GM19238 (cell line): ENCODE data around the gene PLEKHM1.
A peak's percentile ranks its signal among the peaks of the same experiment; 100 is the strongest.

ENCODE experiments used
- DNase-seq: peaks from one replicate; pipeline ENCODE4 v3.0.0; 2011; ENCODE audit warnings: low spot score; ENCODE audit not compliant: insufficient read length

Gene PLEKHM1

GRCh38 chr17:45441526-45442310 lies 48.8 kb downstream of the PLEKHM1 start:
- no peak for DNase-seq

- DNase-seq = peak; percentile 82
These were observed 49.5 kb downstream of the PLEKHM1 start for GRCh38 chr17:45440839-45441515.

DNA sequence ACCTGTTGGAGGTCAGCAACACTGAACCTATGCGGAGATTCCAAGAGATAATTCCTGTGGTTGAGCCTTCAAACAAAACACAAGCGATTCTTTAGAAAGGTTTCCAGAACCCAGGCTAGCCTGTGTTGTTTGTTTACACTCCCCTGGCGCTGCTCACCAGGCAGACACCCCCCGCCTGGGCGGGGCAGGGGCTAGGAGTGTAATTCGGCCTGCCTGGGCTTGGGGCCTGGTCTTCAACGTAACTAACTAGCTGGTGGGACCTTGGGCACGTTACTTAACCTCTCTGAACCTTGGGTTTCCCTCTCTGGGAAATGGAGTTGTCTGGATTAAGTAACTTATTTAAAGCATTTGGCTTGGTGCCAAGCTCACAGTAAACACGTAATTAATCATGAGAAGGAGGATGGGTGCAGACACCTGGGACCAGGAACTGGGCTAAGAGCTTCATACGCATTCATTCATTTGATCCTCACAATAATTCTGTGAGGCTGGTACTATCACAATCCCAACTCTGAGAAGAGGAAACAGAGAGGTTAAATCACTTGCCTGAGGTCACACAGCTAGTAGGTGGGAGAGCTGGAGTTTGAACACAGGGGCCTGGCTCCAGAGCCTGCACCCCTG lies 50.3 kb downstream of the PLEKHM1 start:
- DNase-seq = no peak

DNA sequence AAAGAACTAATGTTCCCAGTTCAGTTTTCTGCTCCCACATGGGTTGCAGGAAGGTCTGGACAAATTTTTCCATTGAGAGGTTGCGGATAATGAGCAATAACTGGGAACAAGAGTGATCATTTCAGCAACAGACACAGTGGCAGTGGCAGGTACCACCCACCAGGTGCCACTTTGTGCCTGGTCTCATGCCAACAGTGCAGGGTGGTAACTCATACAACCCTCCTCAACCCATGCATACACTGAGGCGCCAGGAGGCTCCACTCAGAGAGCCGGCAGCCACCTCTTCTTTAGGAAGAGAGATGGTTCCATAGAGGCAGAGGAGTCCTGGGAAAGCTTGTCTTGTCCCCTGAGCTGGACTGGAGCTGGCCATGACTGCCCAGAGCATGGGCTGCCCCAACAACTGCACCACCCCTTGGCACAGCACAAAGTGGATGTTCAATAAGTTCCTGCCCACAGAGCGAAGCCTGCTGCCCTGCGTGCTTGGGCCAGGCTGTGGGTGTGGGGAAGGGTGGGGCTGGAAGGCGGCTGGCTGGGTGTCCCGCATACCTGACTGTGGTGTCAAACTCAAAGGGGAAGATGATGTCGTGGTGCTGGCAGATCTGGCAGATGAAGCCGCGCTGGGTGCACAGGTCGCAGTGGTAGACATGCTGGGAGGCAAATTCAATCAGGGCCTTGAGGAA lies 51.5 kb downstream of the PLEKHM1 start:
- no peak for DNase-seq

DNA sequence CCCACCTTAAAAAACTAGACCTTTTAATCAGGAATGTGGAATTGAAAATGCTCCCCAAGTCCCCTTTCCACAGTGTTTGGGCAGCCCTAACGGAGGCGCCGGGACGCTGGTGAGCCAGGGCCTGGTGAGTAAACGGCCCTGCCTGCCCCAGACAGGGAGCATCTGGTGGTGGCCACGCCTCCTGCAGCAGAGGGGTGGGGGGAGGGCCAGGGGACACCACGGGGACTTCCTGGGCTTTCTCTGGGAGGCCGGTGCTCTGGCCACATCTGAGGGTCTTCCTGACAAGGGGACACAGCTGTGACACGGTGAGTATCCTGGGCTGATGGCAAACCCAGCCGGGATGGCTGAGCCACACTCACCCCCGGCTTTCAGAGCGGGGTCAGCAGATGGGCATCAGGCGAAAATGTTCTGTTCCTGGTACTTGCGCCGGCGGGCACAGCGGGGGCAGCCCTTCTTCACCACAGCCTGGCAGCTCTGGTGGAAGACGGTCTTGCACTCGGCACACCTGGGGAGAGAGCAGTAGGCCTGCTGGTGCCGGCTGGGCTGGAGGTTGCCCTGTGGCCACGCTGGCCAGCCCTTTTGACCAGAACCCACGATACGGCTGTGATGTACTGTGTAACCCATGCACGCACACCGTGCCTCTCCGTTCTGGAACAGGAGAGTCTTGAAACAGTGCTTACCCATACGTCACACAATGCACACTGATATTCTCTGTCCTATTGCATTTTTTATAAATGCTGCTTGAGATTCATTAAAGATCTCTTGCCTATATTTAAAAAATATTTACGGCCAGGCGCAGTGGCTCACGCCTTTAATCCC lies 52.8 kb downstream of the PLEKHM1 start:
- no peak for DNase-seq

GRCh38 chr17:45436625-45437464 lies 53.7 kb downstream of the PLEKHM1 start:
- DNase-seq = no peak

GRCh38 chr17:45436161-45436560 lies 54.4 kb downstream of the PLEKHM1 start:
- DNase-seq = no peak

GRCh38 chr17:45435481-45435880 lies 55.0 kb downstream of the PLEKHM1 start:
- DNase-seq = no peak

- no peak for DNase-seq
These were observed 57.4 kb downstream of the PLEKHM1 start for GRCh38 chr17:45433159-45433535.

- DNase-seq = no peak
These were observed 57.9 kb downstream of the PLEKHM1 start, which contains the start of gene ARHGAP27 for GRCh38 chr17:45432405-45433158. Gene ARHGAP27 (minus strand): TSS chr17:45432870. CDS start chr17:45430279, 2,591 bp downstream.

GRCh38 chr17:45431531-45432404 lies 58.8 kb downstream of the PLEKHM1 start:
- peak; percentile 98 for DNase-seq

GRCh38 chr17:45430738-45431530 lies 59.6 kb downstream of the PLEKHM1 start:
- DNase-seq = peak; percentile 88

- DNase-seq = no peak
These were observed 60.3 kb downstream of the PLEKHM1 start for GRCh38 chr17:45430006-45430737.

DNA sequence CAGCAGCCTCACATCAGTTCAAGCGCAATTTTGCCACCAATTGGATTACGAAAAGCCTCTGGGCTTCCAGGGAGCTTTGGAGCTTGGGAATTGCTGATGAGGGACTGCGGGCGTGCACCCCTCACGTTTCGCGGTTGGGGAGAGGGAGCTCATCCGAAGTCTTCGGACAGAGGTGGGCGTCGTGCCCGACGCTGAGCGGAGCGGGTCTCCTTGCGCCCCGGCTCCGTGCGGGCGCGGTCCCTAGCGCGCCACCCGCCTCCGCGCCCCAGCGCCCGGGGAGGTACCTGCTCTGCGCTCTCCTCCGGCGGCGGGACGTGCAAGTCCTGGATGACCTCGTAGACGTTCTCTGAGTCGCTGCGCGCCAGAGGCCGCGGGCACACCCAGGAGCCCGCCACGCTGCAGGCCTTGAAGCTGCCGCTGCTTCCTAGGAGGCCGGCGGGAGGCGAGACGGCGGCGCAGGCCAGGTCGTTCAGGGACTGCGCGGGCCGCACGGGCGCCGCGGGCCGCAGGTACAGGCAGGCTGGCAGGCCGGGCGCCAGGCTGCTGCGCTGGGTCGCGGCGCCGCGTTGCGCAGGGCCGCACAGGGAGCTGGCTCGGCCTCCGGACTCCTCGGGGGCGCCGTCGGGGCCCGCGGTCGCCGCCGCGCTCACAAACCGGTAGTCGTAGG lies 61.0 kb downstream of the PLEKHM1 start:
- DNase-seq = no peak

- no peak for DNase-seq
These were observed 61.6 kb downstream of the PLEKHM1 start for GRCh38 chr17:45428931-45429338.

DNA sequence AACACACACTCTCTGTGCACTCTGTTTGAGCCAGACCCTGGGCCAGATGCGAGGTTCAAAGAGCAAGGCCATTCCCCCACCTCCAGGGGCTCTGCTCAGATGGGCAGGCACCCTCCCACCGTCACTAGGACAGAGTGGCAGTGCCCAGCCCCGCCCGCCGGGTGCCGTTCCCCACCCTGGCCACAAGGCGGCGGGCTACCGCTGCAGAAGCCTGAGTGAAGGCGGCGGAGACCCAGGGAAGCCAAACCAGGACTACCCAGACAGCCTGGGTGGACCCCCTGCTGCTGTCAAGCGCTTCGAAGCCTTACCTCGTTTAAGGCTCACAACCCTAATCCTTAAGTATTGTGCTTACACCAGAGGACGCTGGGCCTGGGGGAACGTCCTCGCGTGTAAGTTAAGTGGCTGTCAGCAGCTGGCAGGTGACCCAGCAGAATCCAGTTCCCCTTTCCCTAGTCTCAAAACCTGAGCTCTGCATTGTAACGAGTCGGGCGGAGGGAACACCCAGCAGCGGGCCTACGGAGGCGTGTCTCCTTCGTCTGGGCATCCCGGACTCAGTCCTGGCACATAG lies 62.4 kb downstream of the PLEKHM1 start:
- DNase-seq = peak; percentile 84
